ENCODE data around the gene ZBP1.
A peak's percentile ranks its signal among the peaks of the same experiment; 100 is the strongest.
"Not testable (repeated sequence)": the region's sequence is repeated elsewhere in the genome, so short reads cannot be mapped to it uniquely, and the experiment has no call there.

ZBP1 gene

DNA sequence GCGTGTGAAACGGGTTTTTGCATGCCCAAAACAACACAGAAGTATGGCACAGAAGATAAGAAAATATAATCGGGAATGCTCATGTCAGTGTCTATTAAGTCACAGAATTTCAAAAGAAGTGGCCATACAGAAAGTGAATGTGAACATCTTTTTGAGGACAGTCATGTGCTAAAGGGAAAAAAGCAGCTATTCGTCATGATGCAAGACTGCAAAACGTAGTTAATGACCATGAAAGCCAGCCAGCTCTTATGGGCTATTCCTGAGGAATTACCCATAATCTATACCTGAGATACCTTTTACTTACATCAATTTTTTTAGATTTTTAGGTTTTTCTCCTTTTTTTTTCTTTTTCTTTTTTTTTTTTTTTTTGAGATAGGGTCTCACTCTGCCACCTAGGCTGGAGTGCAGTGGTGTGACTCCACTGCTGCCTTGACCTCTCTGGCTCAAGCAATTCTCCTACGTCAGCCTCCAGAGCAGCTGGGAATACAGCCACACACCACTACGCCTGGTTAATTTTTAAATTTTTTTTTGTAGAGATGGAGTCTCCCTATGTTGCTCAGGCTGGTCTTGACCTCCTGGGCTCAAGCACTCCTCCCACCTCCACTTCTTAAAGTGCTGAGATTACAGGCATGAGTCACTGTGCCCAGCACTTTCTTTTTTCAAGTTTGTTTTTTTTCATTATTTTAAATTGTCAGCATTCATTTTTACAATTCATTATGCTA, 18.1 kb upstream of the ZBP1 start:
- no peak for DNase-seq

DNA sequence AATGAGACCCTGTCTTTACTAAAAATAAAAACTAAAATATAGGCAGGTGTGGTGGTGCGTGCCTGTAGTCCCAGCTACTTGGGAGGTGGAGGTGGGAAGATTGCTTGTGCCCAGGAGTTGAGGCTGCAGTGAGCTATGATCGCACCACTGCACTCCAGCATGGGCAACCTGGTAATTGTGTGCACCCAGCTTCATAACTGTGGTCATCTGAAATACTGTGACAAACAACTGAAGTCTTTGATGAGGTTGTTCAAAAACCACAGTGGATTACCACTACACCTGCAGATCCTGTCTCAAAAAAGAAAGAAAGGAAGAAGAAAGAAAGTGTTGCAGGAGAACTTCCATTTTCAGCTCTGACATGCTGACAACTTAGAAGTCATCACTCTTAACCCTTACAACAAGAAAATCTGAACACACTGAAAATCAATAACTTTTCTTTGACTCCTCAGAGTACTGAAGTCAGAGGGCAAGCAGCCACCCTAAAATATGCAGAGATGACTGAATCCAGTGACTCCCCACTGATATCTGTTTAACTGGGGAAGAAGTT, 13.8 kb upstream of the ZBP1 start:
- DNase-seq: peak; percentile 51

DNA sequence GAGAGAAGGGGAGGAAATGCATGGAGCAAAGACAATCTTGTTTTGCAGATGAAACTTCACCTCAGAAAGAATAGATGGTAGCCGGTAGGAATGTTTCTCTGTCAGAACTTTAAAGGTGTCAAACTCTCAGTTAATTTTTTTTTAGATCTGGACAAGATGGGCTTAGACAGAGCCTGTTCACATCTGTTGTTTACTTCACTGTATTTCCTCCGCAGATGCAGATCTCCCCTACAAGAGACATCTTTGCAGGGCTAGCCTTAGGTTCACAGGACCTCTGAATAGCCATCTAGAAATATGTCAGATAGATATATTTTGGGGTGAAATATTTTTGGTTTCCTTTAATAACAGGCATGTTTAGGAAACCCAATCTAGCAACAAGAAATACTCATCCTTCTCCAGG, 12.1 kb upstream of the ZBP1 start:
- no peak for DNase-seq

DNA sequence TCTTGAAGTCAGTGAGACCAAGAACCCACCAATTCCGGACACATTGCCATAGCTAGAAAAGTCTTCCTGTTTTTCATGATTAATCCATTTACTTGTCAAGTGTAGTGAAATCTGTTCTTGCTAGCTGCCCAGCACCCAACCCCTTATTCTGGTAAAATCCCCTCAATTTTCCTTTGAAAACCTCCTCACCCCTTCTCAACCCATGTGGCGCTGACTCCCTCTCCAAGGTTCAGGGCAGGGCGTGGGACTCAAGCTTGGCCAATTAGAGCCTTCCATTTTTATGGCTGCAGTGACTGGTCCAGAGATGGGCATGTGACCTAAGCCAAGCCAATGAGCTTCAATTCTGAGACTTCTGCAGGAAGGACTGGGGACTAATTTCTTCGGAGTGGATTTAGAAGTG, 9.8 kb upstream of the ZBP1 start:
- DNase-seq: peak; percentile 35

DNA sequence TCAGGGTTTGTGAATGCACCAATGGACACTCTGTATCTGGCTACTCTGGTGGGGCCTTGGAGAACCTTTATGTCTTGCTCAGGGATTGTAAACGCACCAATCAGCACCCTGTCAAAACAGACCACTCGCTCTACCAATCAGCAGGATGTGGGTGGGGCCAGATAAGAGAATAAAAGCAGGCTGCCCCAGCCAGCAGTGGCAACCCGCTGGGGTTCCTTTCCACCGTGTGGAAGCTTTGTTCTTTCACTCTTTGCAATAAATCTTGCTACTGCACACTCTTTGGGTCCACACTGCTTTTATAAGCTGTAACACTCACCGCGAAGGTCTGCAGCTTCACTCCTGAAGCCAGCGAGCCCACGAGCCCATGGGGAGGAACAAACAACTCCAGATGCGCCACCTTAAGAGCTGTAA, 9.3 kb upstream of the ZBP1 start:
- peak; percentile 48 for DNase-seq

DNA sequence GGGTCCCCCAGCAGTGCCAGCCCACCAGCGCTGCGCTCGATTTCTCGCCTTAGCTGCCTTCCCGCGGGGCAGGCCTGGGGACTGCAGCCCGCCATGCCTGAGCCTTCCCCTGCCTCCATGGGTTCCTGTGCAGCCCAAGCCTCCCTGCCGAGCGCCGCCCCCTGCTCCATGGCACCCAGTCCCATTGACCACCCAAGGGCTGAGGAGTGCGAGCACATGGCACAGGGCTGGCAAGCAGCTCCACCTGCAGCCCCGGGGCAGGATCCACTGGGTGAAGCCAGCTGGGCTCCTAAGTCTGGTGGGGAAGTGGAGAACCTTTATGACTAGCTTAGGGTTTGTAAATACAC, 8.7 kb upstream of the ZBP1 start:
- DNase-seq: not testable (repeated sequence)

DNA sequence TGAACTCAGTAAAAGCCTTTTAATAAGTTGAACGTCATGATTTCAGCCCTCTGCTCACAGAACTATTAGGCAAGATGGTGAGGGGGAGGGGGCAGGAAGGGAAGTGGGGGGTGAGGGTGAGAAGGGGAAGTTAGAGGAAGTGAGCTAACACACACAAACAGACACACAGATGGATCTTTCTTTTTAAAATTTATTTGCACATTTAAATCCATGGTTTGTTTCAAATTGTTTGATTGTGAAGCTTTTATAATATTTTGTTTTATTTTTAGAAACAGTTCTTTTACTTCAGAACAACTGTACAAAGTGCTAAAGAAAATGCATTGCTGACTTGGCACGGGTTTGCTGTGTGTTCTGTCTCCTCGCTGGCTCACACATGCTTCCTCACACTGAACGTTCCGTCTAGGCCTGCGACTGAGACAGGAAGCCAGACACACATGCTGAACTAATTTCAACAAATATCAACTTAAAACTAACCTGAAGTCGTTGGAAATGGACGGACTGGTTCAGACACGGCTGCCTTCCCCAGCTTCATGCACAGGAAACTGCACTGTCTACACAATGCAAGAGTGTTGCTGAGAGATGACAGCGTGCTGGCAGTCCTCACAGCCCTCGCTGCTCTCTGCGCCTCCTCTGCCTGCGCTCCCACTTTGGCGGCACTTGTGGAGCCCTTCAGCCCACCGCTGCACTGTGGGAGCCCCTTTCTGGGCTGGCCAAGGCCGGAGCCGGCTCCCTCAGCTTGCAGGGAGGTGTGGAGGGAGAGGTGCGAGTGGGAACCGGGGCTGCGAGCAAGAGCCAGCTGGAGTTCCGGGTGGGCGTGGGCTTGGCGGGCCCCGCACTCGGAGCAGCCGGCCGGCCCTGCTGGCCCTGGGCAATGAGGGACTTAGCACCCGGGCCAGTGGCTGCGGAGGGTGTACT, 8.1 kb upstream of the ZBP1 start:
- DNase-seq: peak; percentile 77

DNA sequence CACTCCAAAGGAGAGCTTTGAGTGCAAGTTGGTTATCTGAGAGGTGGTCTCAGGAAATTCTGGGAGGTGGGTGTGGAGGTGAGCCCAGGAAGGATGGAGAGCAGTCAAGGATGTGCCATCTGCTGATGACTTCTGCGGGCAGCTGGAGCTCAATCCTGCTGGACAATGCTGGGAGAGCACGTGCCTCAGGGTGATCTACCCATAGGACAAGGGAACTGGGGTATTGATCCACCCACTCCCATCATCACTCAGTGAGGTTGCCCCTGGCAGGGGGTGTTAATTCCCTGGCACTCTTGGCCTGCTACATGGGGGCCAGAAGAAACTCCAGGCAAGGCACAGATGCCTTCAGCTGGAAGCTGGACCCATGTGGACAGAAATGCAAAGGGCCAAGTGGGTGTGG, 7.1 kb upstream of the ZBP1 start:
- no peak for DNase-seq

DNA sequence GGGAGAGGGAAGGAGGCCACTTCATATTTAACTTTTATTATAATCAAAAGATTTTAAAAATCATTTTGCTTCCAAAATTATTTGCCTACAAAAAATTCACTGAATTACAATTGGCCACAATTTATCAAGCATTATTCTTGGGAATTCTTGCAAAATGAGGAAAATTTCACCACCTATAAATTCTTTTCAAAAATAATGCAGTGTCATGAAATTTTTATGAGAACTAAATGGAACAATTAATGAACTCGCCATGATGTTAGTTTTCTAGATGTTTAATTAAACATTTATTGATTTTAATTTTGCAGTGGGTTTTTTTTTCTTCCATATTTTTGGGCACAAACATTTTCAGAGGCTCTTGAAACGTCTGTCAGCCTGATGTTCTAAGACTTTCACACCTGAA, 5.8 kb upstream of the ZBP1 start:
- DNase-seq: no peak

DNA sequence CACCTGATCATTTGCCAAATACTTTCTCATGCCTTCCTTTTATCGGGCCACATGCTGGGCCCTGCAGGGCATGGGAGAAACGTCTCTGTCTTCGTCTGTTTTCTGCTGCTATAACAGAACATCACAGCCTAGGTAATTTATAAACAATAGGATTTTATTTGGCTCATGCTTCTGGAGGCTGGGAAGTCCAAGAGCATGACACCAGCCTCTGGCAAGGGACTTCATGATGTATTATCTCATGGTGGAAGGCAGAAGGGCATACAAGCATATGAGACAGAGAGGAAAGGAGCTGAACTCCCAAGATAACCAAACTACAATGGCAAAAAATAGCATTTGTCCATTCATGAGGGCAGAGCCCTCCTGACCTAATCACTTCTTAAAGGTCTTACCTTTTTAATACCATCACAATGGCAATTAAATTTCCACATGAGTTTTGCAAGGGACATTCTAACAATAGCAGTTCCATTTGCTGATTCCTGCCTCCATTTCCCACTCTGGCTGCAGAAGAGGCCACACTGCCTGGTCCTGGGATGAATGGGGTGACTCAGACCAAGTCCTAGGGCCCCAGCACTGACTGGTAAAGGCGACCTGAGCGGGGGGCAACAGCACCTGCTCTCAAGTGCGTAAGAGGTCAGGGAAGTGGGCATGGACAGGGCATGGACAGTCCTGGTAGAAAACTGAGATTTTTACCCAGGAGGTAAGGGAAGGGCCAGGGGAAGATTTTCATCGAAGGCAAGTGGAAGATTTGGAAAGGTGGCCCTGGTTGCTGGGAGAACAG, 5.1 kb upstream of the ZBP1 start:
- DNase-seq: no peak

DNA sequence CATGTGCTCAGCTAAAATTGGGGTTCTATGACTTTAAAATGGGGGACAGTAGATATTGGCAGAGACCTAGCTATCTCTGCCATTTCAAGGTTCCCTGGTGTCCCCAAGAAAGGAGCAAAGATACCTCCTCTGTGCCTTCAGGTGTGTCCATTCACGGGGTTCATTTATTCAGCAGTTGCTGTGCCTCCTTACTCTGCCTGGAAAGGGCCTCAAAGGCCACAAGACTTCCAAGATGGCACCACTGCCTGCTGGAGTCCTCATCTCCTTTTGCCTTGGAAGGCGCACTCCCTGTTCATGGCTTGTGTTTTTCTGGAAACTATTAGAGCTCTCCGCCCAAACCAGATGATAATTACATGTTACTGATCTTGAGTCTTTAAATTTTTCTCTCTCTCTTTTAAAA, 3.9 kb upstream of the ZBP1 start:
- DNase-seq: no peak

DNA sequence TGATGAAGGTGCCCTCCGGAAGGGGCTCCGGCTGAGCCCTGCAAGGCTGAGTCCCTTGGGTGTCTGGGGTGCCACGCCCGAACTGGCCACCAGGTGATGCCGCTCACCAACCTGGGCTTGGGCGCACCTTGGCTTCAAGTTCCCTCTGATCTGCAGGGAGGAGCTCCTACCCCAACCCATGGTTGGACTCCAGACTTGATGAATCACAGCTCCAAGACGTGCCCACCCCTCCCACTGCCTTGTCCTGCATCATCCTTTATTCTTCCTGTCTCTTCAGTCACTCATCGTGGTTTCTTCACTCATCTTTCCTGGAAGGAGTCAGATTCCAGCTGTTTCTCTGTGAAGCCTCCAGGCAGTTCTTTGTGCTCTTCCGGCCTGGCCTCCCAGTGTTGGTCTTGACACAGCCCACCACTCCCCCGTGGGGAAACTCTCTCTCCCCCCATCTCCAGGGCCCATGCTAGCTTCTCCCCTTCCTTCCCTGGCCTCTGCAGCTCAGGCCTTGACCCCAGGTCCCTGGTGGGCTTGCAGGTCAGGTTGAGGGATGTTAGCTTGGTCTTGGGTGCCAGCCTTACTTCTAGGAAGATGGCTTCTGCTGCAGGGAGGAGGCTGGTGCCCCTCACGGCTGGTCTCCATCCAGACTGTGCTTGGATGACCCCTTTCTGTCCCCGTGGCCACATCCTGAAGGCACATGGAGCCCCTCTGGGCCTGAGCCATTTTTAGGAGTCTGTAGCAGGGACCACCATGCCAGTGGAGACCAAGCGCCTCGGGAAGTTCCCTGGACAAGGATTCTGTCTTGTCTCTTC, 2.6 kb upstream of the ZBP1 start:
- DNase-seq: peak; percentile 76

DNA sequence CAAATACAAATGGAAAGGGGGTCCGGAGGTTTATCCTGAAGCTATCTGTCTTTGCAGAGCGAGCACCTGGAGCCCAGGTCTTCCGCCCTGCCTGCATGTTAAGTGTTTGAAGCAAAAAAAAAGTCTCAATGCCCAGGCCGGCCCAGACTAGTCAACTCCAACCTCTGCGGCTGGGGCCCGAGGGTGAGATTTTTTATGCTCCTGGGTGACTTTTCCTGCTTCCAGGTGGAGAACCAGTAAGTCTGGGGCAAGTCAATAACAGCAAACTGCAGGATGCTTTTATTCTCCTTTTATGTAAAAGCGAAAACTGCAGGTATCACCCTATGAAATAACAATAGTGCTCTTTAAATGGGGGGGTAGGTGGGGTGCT, 2.0 kb upstream of the ZBP1 start:
- DNase-seq: no peak

DNA sequence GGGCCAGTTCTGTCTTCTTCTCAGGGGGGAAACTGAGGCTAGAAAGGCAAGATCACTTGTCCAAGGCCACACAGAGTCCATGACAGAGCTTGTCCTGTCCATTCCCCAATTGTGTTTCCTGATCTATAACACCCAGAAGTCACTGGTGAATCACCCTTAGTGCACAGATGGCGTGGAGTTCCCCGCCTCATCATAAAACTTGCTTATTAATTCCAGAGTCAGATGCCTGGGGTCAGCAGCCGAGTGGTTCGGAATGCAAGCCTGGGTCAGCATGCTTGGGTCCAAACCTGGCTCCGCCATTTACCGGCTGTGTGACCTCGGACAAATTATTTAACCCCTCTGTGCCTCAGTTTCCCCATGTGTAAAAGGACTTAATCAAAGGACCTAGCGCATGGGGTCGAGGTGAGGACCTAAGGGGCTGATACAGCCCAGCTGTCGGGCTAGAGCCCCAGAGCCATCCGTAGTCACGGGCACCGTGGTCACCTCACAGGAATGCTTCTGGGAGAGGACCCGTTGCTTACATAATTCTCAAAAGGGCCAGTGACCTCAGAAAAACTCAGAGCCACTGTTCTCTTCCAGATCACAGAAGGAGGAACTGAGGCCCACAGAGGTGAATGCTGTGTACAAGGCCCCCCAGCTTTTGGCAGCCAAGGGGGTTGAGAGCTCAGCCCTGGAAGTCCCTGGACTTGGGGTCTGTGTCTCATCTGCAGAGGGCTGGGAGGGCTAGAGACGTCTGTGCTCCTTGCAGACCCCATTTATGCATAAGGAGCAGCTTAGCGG, 1.4 kb upstream of the ZBP1 start:
- no peak for DNase-seq

DNA sequence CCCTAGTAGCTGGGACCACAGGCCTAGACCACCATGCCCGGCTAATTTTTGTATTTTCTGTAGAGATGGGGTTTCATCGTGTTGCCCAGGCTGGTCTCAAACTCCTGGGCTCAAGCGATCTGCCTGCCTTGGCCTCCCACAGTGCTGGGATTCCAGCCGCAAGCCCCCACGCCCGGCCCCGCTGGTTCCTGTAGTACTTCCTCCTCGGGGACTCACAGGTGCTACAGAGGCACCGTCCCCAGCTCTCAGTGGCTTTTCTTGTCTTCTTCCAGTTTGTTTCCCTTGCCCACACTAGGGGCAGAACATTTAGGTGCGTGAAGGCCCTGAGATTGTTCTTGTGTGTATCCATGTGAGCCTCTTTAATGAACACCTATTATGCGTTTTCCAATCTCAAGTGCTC, 773 bp upstream of the ZBP1 start:
- peak; percentile 16 for DNase-seq

DNA sequence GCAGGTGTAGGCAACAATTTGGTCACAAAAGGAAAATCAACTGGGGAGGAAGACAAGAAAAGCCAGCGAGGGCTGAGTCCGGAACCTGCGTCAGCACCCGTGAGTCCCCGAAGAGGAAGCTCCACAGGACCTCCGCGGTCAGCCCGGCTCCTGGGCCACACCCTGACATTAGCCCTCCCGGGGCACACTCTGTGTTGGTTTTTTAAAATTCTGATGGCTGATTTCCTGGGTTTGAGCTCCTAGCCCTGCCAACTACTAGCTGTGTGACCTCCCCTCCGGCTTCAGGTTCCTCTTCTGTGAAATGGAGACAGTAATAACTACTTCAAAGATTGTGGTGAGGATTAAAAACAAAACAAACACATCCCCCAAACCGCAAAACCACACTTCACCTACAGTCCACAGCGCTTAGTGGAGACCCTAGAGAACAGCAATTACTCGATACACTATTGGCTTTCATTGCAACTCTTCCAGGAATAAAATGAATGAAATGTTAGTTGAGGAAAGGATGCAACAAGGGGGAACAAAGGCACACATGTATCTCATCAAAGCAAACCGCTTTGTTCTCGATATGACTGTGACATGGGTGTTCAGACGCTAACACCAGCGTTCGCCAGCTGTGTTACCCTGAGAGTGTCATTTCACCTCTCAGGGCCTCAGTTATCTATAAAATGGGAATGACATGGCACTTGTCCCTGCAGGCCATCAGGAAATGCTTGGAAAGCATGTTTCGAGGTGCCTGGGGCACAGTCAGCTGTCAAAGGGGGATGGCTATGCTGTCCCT, 985 bp downstream of the ZBP1 start:
- DNase-seq: peak; percentile 84

DNA sequence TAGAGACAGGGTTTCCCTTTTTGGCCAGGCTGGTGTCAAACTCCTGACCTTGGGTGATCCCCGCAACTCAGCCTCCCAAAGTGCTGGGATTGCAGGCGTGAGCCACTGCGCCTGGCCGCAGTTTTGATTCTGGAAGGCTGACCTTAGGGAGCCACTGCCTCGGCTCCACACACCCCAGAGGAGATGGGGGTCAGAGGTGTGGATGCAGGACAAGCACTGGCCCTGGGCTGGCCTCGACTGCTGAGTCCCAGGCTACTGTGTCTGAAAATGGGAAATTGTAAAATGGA, 1.5 kb downstream of the ZBP1 start:
- DNase-seq: no peak

DNA sequence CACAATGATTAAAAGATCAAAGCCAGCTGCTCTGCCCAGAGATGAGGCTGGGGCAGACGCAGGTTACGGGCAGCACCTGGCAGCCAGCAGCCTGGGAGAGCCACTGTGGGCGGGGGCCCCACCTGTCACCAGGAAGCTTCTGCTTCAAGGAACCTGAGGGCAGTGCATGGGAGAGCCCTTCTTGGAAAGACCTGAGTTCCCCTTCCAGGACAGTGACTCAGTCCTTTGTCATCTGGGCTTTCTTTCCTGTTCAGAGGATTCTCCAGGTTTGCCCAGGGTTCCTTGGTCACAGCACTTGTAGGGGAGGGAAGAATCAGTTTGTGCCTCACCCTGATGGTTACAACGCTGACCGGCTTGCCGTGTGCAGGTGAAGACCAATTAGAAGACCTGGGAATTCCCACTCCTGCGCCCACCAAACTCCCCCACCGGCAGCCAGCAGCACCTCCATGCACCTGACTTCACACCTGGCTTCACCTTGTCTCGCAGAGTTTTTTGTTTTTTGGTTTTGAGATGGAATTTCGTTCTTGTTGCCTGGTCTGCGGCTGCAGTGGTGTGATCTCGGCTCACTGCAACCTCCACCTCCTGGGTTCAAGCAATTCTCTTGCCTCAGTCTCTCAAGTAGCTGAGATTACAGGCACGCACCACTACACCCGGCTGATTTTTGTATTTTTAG, 2.0 kb downstream of the ZBP1 start:
- peak; percentile 41 for DNase-seq

DNA sequence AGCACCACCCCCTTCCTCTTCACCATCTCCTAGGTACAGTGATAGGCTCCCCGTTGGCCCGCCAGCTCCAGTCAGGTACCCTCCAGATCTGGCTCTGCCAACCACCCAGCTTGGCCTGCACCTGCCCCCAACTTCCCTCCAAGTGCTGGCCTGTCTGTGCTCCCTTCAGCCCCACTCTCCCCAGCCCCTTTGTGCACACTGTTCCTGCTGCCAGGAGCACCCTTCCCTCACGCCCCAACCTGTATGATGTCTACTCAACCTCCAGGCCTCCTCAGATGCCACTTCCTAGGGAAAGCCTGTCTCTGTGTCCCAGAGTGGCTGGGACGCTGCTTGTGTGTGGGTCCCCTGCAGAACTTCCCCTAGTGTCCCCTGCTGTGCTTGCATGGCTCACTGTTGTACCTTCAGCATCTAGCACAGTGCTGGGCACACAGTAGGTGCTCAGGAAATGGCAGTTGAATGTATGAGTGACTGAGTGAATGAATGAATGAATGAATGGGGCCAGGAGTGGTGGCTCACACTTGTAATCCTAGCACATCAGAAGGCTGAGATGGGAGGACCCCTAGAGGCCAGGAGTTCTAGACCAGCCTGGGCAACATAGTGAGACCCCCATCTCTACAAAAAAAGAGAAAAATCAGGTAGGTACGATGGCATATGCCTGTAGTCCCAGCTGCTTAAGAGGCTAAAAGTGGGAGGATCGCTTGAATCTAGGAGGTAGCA, 3.0 kb downstream of the ZBP1 start:
- no peak for DNase-seq
